SK-N-SH (cell line): ENCODE results near the gene CUX1. TPM values are rescaled to one million over a fixed set of nuclear protein-coding genes. Genes with fewer than 3 reads are reported as not detected.

Experiments used
- CTCF ChIA-PET: fragments of 300-600, 350-600 bp; formaldehyde crosslinking; extraction: SDS; loops from one replicate; lab custom pipeline; 2021; lab: Yijun Ruan, JAX
- POLR2A ChIA-PET: fragments of 350-600 bp; sonication (Branson Sonifier 250); formaldehyde crosslinking; extraction: SDS; loops from one replicate; lab custom pipeline; 2020; ENCODE audit warnings: antibody characterized with exemption, inconsistent platforms; lab: Yijun Ruan, JAX
- DNase-seq: peaks from one replicate; pipeline ENCODE4 v3.0.0; 2012
- H2AFZ ChIP-seq: fragments of 200-600 bp; sonication (generic); 2 replicates; pipeline ENCODE4 v1.8.1; 2016; ENCODE audit warnings: antibody characterized with exemption, mild to moderate bottlenecking, low read depth
- H3F3A ChIP-seq: fragments of 200-600 bp; sonication (generic); replicated peaks from 2 replicates; pipeline ENCODE3; 2016; ENCODE audit warnings: antibody characterized with exemption, mild to moderate bottlenecking; ENCODE audit not compliant: insufficient read depth
- H3K27ac ChIP-seq, 2 experiments: fragments of 200-500 bp in 1 of 2; fragments of 200-600 bp in 1 of 2; sonication (Bioruptor generic) in 1 of 2; sonication (generic), shearing (Covaris generic) in 1 of 2; 2 replicates each; pipeline versions ENCODE4 v1.5.1 to v1.6.1; 2014 to 2016; ENCODE audit warnings: low read depth in 2 of 2, inconsistent platforms in 1 of 2, low read length in 1 of 2, mild to moderate bottlenecking in 1 of 2, mixed read lengths in 1 of 2
- H3K27me3 ChIP-seq: fragments of 200-600 bp; sonication (generic), shearing (Covaris generic); 2 replicates; pipeline ENCODE4 v1.6.1; 2016; ENCODE audit warnings: mixed run types; ENCODE audit not compliant: insufficient read depth
- H3K36me3 ChIP-seq, 2 experiments: fragments of 200-500 bp in 1 of 2; fragments of 200-600 bp in 1 of 2; sonication (Bioruptor generic) in 1 of 2; sonication (generic) in 1 of 2; replicated peaks in 1 of 2; 2 replicates each; pipeline versions ENCODE3 to v1.5.1; 2014 to 2016; ENCODE audit warnings: low read length in 1 of 2, mild to moderate bottlenecking in 1 of 2; ENCODE audit not compliant: insufficient read depth in 2 of 2, control insufficient read depth in 1 of 2
- H3K4me1 ChIP-seq, 2 experiments: fragments of 200-500 bp in 1 of 2; fragments of 200-600 bp in 1 of 2; sonication (Bioruptor generic) in 1 of 2; sonication (generic), shearing (Covaris generic) in 1 of 2; 2 replicates each; pipeline versions ENCODE4 v1.5.1 to v1.6.1; 2014 to 2016; ENCODE audit warnings: low read depth in 1 of 2, low read length in 1 of 2, mixed run types in 1 of 2; ENCODE audit not compliant: insufficient read depth in 2 of 2, control insufficient read depth in 1 of 2
- H3K4me2 ChIP-seq: fragments of 200-600 bp; sonication (generic), shearing (Covaris generic); 2 replicates; pipeline ENCODE4 v1.6.1; 2017; ENCODE audit warnings: mixed run types
- H3K4me3 ChIP-seq, 2 experiments: fragments of 200-500 bp in 1 of 2; fragments of 200-600 bp in 1 of 2; sonication (Bioruptor generic) in 1 of 2; sonication (generic), shearing (Covaris generic) in 1 of 2; 2 replicates each; pipeline versions ENCODE4 v1.5.1 to v1.8.1; 2014 to 2016; ENCODE audit warnings: low read depth in 2 of 2, inconsistent platforms in 1 of 2, low read length in 1 of 2, mild to moderate bottlenecking in 1 of 2, mixed read lengths in 1 of 2, moderate library complexity in 1 of 2
- H3K79me2 ChIP-seq: fragments of 200-600 bp; sonication (generic); 2 replicates; pipeline ENCODE4 v1.8.1; 2017; ENCODE audit warnings: mild to moderate bottlenecking; ENCODE audit not compliant: insufficient read depth
- H3K9ac ChIP-seq: fragments of 200-600 bp; sonication (generic); 2 replicates; pipeline ENCODE4 v1.6.1; 2017; ENCODE audit warnings: mixed run types
- H3K9me2 ChIP-seq: fragments of 200-600 bp; sonication (generic); 2 replicates; pipeline ENCODE4 v1.6.1; 2017; ENCODE audit warnings: mixed run types
- H3K9me3 ChIP-seq: fragments of 200-600 bp; sonication (generic); 2 replicates; pipeline ENCODE4 v1.6.1; 2017; ENCODE audit warnings: mixed run types, mild to moderate bottlenecking, moderate library complexity
- H4K20me1 ChIP-seq: fragments of 200-600 bp; sonication (generic); 2 replicates; pipeline ENCODE4 v1.6.1; 2017; ENCODE audit warnings: mild to moderate bottlenecking, mixed run types; ENCODE audit not compliant: insufficient read depth
- EZH2phosphoT487 ChIP-seq: fragments of 200-600 bp; sonication (generic); IDR thresholded peaks from 2 replicates; pipeline ENCODE4 v1.6.1; 2017; ENCODE audit warnings: low read depth, mixed run types, mild to moderate bottlenecking, antibody characterized with exemption, moderate library complexity, borderline replicate concordance
- FOXJ3 ChIP-seq: sonication (generic); formaldehyde crosslinking; IDR thresholded peaks from 2 replicates; pipeline ENCODE4 v1.5.1; 2020; ENCODE audit warnings: mild to moderate bottlenecking, missing genetic modification reagents
- GABPA ChIP-seq: IDR thresholded peaks from 2 replicates; pipeline ENCODE4 v1.4.0; 2012; ENCODE audit warnings: low read depth, mild to moderate bottlenecking
- GATA2 ChIP-seq: sonication (generic); formaldehyde crosslinking; IDR thresholded peaks from 2 replicates; pipeline ENCODE4 v1.5.0; 2020; ENCODE audit warnings: mild to moderate bottlenecking, missing genetic modification reagents
- JUND ChIP-seq: IDR thresholded peaks from 2 replicates; pipeline ENCODE4 v1.4.0; 2012
- MEF2A ChIP-seq: IDR thresholded peaks from 2 replicates; pipeline ENCODE4 v1.4.0; 2012; ENCODE audit warnings: low read depth, borderline replicate concordance
- NRF1 ChIP-seq: IDR thresholded peaks from 2 replicates; pipeline ENCODE4 v1.6.1; 2012; ENCODE audit warnings: low read depth, mild to moderate bottlenecking, low read length
- POLR2AphosphoS5 ChIP-seq: IDR thresholded peaks from 2 replicates; pipeline ENCODE4 v1.6.1; 2012; ENCODE audit warnings: low read depth, low read length
- RAD21 ChIP-seq: IDR thresholded peaks from 2 replicates; pipeline ENCODE4 v1.6.1; 2012; ENCODE audit warnings: mild to moderate bottlenecking, low read length
- RFX5 ChIP-seq: IDR thresholded peaks from 2 replicates; pipeline ENCODE4 v1.6.1; 2012; ENCODE audit warnings: mild to moderate bottlenecking, improper control_type of control experiment, low read length
- RXRA ChIP-seq: IDR thresholded peaks from 2 replicates; pipeline ENCODE4 v1.4.0; 2012; ENCODE audit warnings: low read depth, mild to moderate bottlenecking, borderline replicate concordance
- TAF1 ChIP-seq: IDR thresholded peaks from 2 replicates; pipeline ENCODE4 v1.6.1; 2012; ENCODE audit warnings: low read depth, mild to moderate bottlenecking, low read length, moderate library complexity, borderline replicate concordance
- TEAD4 ChIP-seq: IDR thresholded peaks from 2 replicates; pipeline ENCODE4 v1.4.0; 2012; ENCODE audit warnings: mild to moderate bottlenecking, borderline replicate concordance; ENCODE audit not compliant: insufficient read depth
- YY1 ChIP-seq: IDR thresholded peaks from 2 replicates; pipeline ENCODE4 v1.4.0; 2012; ENCODE audit warnings: low read depth, mild to moderate bottlenecking
- whole genome bisulfite sequencing: methylation state at CpG from one replicate; pipeline ENCODE4 v1.1.6; 2017; ENCODE audit warnings: low lambda C conversion rate; 5-methylcytosine and 5-hydroxymethylcytosine counted together
- polyA plus RNA-seq, 3 experiments: library from polyadenylated mRNA; depleted of rRNA; stranded (reverse); fragments of >200 nt; gene quantifications; 2 replicates each; pipeline ENCODE4 v1.2.3, GENCODE V29; 2012
- TF ChIP-seq, protein P1 (sequence below): fragments of 150-350 bp; IDR thresholded peaks from 2 replicates; pipeline ENCODE4 v1.6.1; 2016; ENCODE audit warnings: mild to moderate bottlenecking, low read depth, low read length
- TF ChIP-seq, protein P2 (sequence below): fragments of 150-350 bp; IDR thresholded peaks from 2 replicates; pipeline ENCODE4 v1.6.1; 2017; ENCODE audit warnings: antibody characterized with exemption, low read length, low read depth, borderline replicate concordance
- TF ChIP-seq, protein P3 (sequence below): IDR thresholded peaks from 2 replicates; pipeline ENCODE4 v1.4.0; 2012; ENCODE audit warnings: low read depth, borderline replicate concordance
- TF ChIP-seq, protein P4 (sequence below): IDR thresholded peaks from 2 replicates; pipeline ENCODE4 v1.4.0; 2012; ENCODE audit warnings: low read depth
- TF ChIP-seq, protein P5 (sequence below): IDR thresholded peaks from 2 replicates; pipeline ENCODE4 v1.4.0; 2012; ENCODE audit warnings: low read depth, borderline replicate concordance

CUX1 gene
- polyA plus RNA-seq, 1 of the 3 experiments (the other 2 are of a cell fraction): 68.6 TPM

DNA sequence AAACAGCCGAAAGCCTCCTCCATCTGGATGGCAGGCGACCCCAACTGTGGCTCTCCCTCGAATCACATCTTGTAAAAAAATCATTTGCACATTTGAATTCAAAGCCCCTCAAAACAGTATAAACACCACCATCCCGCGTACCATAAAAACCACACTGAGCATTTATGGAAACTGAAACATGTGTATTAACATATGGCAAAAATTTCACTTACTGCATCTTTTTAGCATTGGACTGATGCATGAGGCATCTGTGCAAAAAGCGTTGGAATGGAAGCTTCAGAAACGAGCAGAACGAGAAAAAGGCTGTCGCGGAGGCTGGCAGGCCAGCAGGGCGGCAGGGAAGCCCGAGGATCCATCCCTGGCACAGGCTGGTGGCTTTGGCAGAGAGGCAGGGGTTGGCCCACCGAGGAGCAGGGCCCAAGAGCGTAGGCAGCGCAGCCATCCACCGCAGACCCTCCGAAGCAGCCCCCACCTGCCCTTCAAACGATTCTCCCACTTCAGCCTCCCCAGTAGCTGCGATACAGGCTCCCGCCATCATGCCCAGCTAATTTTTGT is 39.3 kb upstream of the CUX1 start (continued):
- TF ChIP-seq, protein P1, sequence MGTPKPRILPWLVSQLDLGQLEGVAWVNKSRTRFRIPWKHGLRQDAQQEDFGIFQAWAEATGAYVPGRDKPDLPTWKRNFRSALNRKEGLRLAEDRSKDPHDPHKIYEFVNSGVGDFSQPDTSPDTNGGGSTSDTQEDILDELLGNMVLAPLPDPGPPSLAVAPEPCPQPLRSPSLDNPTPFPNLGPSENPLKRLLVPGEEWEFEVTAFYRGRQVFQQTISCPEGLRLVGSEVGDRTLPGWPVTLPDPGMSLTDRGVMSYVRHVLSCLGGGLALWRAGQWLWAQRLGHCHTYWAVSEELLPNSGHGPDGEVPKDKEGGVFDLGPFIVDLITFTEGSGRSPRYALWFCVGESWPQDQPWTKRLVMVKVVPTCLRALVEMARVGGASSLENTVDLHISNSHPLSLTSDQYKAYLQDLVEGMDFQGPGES: no peak
- TF ChIP-seq RAD21: no peak
- TF ChIP-seq, protein P2, sequence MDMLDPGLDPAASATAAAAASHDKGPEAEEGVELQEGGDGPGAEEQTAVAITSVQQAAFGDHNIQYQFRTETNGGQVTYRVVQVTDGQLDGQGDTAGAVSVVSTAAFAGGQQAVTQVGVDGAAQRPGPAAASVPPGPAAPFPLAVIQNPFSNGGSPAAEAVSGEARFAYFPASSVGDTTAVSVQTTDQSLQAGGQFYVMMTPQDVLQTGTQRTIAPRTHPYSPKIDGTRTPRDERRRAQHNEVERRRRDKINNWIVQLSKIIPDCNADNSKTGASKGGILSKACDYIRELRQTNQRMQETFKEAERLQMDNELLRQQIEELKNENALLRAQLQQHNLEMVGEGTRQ: no peak

DNA sequence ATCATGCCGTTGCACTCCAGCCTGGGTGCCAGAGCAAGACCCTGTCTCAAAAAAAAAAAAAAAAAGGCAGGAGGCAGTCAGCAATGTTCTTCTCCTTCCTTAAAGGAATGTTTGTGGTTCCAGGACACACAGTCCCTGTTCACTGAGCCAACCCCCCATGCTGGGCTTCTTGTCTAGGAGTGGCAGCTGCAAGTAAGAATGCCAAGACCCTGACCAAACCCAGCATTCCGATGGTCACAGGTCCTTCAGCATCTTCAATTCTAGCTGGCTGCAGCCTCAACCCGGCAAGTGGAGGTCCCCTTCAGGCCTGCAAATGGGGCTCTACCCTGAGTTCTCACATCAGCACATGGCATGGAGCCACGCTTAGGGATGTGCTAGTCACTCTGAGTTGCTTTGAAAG is 38.2 kb upstream of the CUX1 start:
- H3K27me3 ChIP-seq: peaks cover 42% of the 10 kb centered on the region
- CTCF ChIA-PET: no interaction called here
- TF ChIP-seq FOXJ3 (CRISPR knock-in tag) (no peak), POLR2AphosphoS5 (no peak), MEF2A (no peak), TAF1 (no peak), EZH2phosphoT487 (no peak), NRF1 (no peak), RXRA (no peak), GATA2 (no peak), GABPA (no peak), TEAD4 (no peak), RFX5 (no peak), JUND (no peak), YY1 (no peak)
- TF ChIP-seq, protein P2: no peak
- TF ChIP-seq, protein P3, sequence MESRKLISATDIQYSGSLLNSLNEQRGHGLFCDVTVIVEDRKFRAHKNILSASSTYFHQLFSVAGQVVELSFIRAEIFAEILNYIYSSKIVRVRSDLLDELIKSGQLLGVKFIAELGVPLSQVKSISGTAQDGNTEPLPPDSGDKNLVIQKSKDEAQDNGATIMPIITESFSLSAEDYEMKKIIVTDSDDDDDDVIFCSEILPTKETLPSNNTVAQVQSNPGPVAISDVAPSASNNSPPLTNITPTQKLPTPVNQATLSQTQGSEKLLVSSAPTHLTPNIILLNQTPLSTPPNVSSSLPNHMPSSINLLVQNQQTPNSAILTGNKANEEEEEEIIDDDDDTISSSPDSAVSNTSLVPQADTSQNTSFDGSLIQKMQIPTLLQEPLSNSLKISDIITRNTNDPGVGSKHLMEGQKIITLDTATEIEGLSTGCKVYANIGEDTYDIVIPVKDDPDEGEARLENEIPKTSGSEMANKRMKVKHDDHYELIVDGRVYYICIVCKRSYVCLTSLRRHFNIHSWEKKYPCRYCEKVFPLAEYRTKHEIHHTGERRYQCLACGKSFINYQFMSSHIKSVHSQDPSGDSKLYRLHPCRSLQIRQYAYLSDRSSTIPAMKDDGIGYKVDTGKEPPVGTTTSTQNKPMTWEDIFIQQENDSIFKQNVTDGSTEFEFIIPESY: no peak
- TF ChIP-seq, protein P4, sequence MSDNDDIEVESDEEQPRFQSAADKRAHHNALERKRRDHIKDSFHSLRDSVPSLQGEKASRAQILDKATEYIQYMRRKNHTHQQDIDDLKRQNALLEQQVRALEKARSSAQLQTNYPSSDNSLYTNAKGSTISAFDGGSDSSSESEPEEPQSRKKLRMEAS: no peak
- TF ChIP-seq, protein P5, sequence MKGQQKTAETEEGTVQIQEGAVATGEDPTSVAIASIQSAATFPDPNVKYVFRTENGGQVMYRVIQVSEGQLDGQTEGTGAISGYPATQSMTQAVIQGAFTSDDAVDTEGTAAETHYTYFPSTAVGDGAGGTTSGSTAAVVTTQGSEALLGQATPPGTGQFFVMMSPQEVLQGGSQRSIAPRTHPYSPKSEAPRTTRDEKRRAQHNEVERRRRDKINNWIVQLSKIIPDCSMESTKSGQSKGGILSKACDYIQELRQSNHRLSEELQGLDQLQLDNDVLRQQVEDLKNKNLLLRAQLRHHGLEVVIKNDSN: no peak

More for the DNA sequence above, 38.2 kb upstream of the CUX1 start:
- Histone ChIP-seq H3K9ac (no peak overlapping the region), H3K9me2 (no peaks in the 10 kb centered on the region), H3K4me3 (no peak overlapping the region), H3K27ac (no peak overlapping the region), H3K4me1 (no peaks in the 10 kb centered on the region), H2AFZ (no peak overlapping the region), H3K9me3 (no peaks in the 10 kb centered on the region), H3K36me3 (no peaks in the 10 kb centered on the region), H3K79me2 (no peaks in the 10 kb centered on the region), H4K20me1 (no peaks in the 10 kb centered on the region), H3K4me2 (no peak overlapping the region), H3F3A (no peaks in the 10 kb centered on the region)
- POLR2A ChIA-PET: no interaction called here
- DNase-seq: no peak
- WGBS: 75% methylated on average over 4 of the region's 4 CpGs
